Heart left ventricle (tissue), 16 donors: Measurements from ENCODE around the gene SLC22A13. TPM values are rescaled to one million over a fixed set of nuclear protein-coding genes. Genes with fewer than 3 reads are reported as not detected.

Source experiments
- ATAC-seq, 4 donors: fragments of 200-7000 bp; cut with Tn5 transposase; one replicate each; pipeline ENCODE4 v1.9.1; 2020 to 2022; ENCODE audit warnings: moderate library complexity in 4 of 4, mild to moderate bottlenecking in 3 of 4, moderate number of reproducible peaks in 1 of 4
- DNase-seq, 5 donors: peaks; one replicate each; pipeline ENCODE4 v3.0.0-alpha.2; 2020
- H3K27ac ChIP-seq, 12 donors: fragments of 200-600 bp; sonication (generic) in 4 of 12; one replicate each; pipeline versions ENCODE4 v1.5.0 to v1.8.0; 2016 to 2022; ENCODE audit warnings: mild to moderate bottlenecking in 2 of 12
- H3K27me3 ChIP-seq, 9 donors: fragments of 200-600 bp; sonication (generic) in 2 of 9; one replicate each; pipeline versions ENCODE4 v1.5.1 to v1.8.0; 2016 to 2022; ENCODE audit warnings: mild to moderate bottlenecking in 3 of 9
- H3K36me3 ChIP-seq, 9 donors: fragments of 200-600 bp; sonication (generic) in 2 of 9; one replicate each; pipeline versions ENCODE4 v1.5.0 to v1.8.0; 2018 to 2022; ENCODE audit warnings: mild to moderate bottlenecking in 2 of 9
- H3K4me1 ChIP-seq, 12 donors: fragments of 200-600 bp; sonication (generic) in 4 of 12; one replicate each; pipeline versions ENCODE4 v1.5.0 to v1.8.0; 2016 to 2022; ENCODE audit warnings: mild to moderate bottlenecking in 3 of 12
- H3K4me3 ChIP-seq, 12 donors: fragments of 200-600 bp; sonication (generic) in 4 of 12; one replicate each; pipeline versions ENCODE4 v1.5.0 to v1.8.0; 2017 to 2022; ENCODE audit warnings: mild to moderate bottlenecking in 9 of 12, moderate library complexity in 4 of 12
- H3K9me3 ChIP-seq, 12 donors: fragments of 200-600 bp; sonication (generic) in 4 of 12; one replicate each; pipeline versions ENCODE4 v1.5.0 to v1.8.0; 2016 to 2022; ENCODE audit warnings: mild to moderate bottlenecking in 1 of 12
- CTCF ChIP-seq, 12 donors: fragments of 200-600 bp; sonication (generic) in 4 of 12; IDR thresholded peaks; one replicate each; pipeline versions ENCODE4 v1.5.0 to v1.8.0; 2018 to 2022; ENCODE audit warnings: antibody characterized with exemption in 12 of 12, mild to moderate bottlenecking in 5 of 12
- POLR2A ChIP-seq, 2 donors: fragments of 450-650 bp; IDR thresholded peaks; one replicate each; pipeline ENCODE4 v1.6.1; 2017; ENCODE audit warnings: antibody characterized with exemption in 2 of 2, mild to moderate bottlenecking in 2 of 2, moderate library complexity in 2 of 2
- WGBS, 4 donors: extraction: QIAGEN DNeasy Blood & Tissue Kit in 2 of 4; methylation state at CpG; one replicate each; pipeline versions ENCODE4 v1.1.5 to v1.1.7; 2013 to 2018; 5-methylcytosine and 5-hydroxymethylcytosine counted together
- intact Hi-C, 10 donors: fragments of 100-400 bp; cut with DNase I; formaldehyde crosslinking; loops; one replicate each; pipeline versions ENCODE4 v1.11.1 to v1.14.2; 2022
- polyA plus RNA-seq, 2 donors: library from polyadenylated mRNA; stranded (reverse); fragments of 200-250 nt; gene quantifications; one replicate each; pipeline ENCODE4 v1.2.3, GENCODE V29; 2013
- total RNA-seq, 9 donors: library from RNA; depleted of rRNA in 2 of 9; stranded (reverse); fragments of >200 nt in 2 of 9; fragmentation: NEBNext Ultra II Directional in 3 of 9; extraction: Animal tissue kit (Norgen Biotek cat#: 25700) in 3 of 9; gene quantifications; one replicate each; pipeline versions ENCODE4 v1.1.0 to v1.2.4, GENCODE V29; 2016 to 2023
- donor health status: ischemic (EF 13 %, LVEDD 7.1; RV severe dilation, severe dysfunction).
- donor health status: healthy with polysubstance abuse.
- donor health status: DM: no; HTN: yes; CAD: no.
- donor health status: DM: no; HTN: no; CAD: no.
- donor health status: ischemic (EF 25% LVEDD 6.9; RV normal size, moderate dysfunction).
- donor health status: ischemic (EF 25% LVEDD 5.7; RV mildly dilated, moderate dysfunction).
- donor health status: healthy.
- donor health status: DM: yes; HTN: yes; CAD: no.
- donor health status: ischemic (EF 35%, LVEDD 5.7; RV mildly dilated, moderate dysfunction).
- donor health status: nonischemic (EF 11% LVEDD 7.7; RV severe dilation, severe dysfunction).
- donor health status: DM: yes; HTN: yes; CAD: no.
- donor health status: PGD.
- donor health status: ischemic (EF 29% LVEDD 5.4; RV normal size, mild dysfunction).
- donor health status: nonischemic (EF 23%, LVEDD 6.1; RV moderate dilation, normal function).

The SLC22A13 gene
- total and polyA plus RNA-seq, 11 donors: 0.07 to 0.24 (median 0.13) TPM; not detected in 5

- Histone ChIP-seq H3K4me1 (peaks cover 0 to 14% (median 0%) of the 10 kb centered on the region in 12 donors), H3K36me3 (peaks cover 0 to 5% (median 0%) of the 10 kb centered on the region in 9 donors), H3K27me3 (no peaks in the 10 kb centered on the region), H3K27ac (no peak overlapping the region), H3K9me3 (no peaks in the 10 kb centered on the region), H3K4me3 (no peak overlapping the region)
- ATAC-seq (no peak), DNase-seq (no peak)
- TF ChIP-seq POLR2A (IDR thresholded peaks at IDR 0.05): no peak
- TF ChIP-seq CTCF (IDR thresholded peaks at IDR 0.05): no peak
- 92 to 98% (median 95%) methylated on average over 2 of the region's 2 CpGs for WGBS, 4 donors
- intact Hi-C loops: no loop called here
Observed at GRCh38 chr3:38260474-38260873, 5.1 kb upstream of the SLC22A13 start.

- intact Hi-C loops: no loop called here
- ATAC-seq (peak; percentile 76 to 93 (median 80)), DNase-seq (peak in 1 of 5 donors; percentile 65)
- peaks cover 0 to 3% (median 0%) of the 10 kb centered on the region in 9 donors for H3K36me3 ChIP-seq
- TF ChIP-seq POLR2A (IDR thresholded peaks at IDR 0.05) (no peak), CTCF (IDR thresholded peaks at IDR 0.05) (no peak)
- no peaks in the 10 kb centered on the region for H3K27me3 ChIP-seq
- H3K27ac ChIP-seq: peak overlapping the region in 2 of 12 donors; percentile 19 to 33
- no peak overlapping the region for H3K4me3 ChIP-seq
- H3K9me3 ChIP-seq: no peaks in the 10 kb centered on the region
- peaks cover 0 to 20% (median 0%) of the 10 kb centered on the region in 12 donors for H3K4me1 ChIP-seq
- WGBS, 4 donors: 0% methylated on average over 1 of the region's 1 CpG; no CpG with 5 or more reads in 1 of the 4 donors
Observed at GRCh38 chr3:38264353-38264771, 1.2 kb upstream of the SLC22A13 start.

GRCh38 chr3:38264779-38265178 is 833 bp upstream of the SLC22A13 start:
- 40 to 60% (median 52%) methylated on average over 1 of the region's 1 CpG for WGBS, 4 donors
- intact Hi-C loops: no loop called here
- Histone ChIP-seq H3K27ac (peak overlapping the region in 2 of 12 donors; percentile 19 to 33), H3K27me3 (no peaks in the 10 kb centered on the region), H3K4me3 (no peak overlapping the region), H3K4me1 (peaks cover 0 to 20% (median 0%) of the 10 kb centered on the region in 12 donors), H3K9me3 (no peaks in the 10 kb centered on the region), H3K36me3 (peaks cover 0 to 3% (median 0%) of the 10 kb centered on the region in 9 donors)
- TF ChIP-seq CTCF (IDR thresholded peaks at IDR 0.05) (no peak), POLR2A (IDR thresholded peaks at IDR 0.05) (no peak)
- DNase-seq: no peak
- ATAC-seq: peak in 3 of 4 donors; percentile 24 to 57 (median 53)

- Histone ChIP-seq H3K9me3 (no peaks in the 10 kb centered on the region), H3K4me1 (peaks cover 0 to 20% (median 0%) of the 10 kb centered on the region in 12 donors), H3K27me3 (no peaks in the 10 kb centered on the region), H3K36me3 (no peaks in the 10 kb centered on the region), H3K4me3 (no peak overlapping the region), H3K27ac (no peak overlapping the region)
- DNase-seq (no peak), ATAC-seq (no peak)
- WGBS, 4 donors: 97 to 100% (median 99%) methylated on average over 1 of the region's 1 CpG
- intact Hi-C loops: no loop called here
- no peak for TF ChIP-seq CTCF (IDR thresholded peaks at IDR 0.05)
- no peak for TF ChIP-seq POLR2A (IDR thresholded peaks at IDR 0.05)
Observed at GRCh38 chr3:38266810-38267209, 1.2 kb downstream of the SLC22A13 start.
